ENCODE results near the gene CACNA1D.

Gene CACNA1D

DNA sequence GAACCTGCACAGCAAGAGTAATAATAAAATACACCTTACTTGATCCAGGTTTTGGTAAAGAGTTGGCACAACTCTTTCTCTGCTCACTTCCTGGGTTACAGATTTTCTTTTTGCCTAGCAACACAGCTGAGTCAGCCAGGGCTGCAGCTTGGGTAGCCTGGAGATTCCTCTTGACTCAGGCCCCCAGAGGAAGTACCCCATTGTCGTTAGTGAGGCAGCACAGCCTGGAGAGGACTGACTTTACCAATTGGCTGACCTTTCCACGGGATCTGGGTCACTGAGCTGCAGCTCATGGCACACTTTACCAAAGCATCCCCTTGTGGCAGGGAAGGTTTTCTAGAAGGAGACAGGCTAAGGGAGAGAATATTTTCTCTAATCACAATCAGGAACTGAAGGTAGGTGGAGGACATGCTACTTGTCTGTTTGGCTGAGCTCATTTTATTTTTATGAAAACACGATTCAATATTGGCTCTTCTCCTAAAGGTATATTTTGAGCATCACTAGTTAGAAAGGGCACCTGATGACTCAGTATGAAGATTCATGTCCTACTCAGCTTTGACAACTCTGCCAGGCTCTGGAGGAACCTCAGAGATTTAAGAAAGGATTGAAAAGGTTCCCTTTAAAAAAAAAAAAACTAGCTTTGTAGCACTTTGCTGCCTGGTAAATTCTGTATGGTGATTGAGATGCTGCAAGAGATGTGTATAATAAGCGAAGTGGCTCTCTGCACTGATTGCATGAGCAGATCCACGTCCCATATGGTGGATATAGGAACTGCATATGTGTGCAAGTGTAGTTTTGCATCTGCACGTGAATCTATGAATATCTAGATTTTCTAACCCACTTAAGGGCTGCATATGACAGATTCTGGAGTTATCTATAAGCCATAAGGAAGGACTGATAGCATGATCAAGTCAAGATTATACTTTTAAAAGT, 227.0 kb downstream of the CACNA1D start:
- DNase-seq: no peak

GRCh38 chr3:53724566-53724965, 230.2 kb downstream of the CACNA1D start:
- no peak for DNase-seq

- no peak for DNase-seq
Measured at GRCh38 chr3:53725387-53725995, 231.1 kb downstream of the CACNA1D start.

DNA sequence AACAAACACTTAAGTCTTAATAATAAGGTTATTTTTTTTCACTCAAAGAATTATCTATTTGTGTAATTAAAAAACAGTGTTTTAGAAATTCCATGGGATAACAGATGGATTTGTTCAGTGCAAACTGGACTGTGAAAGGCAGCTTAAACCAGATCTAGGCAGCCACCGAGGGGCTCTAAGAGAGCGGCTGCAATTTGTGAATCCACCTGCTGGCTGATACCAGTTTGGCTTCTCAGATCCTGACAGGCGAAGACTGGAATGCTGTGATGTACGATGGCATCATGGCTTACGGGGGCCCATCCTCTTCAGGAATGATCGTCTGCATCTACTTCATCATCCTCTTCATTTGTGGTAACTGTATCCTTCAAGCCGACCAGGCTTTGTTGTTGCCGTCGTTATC, 232.2 kb downstream of the CACNA1D start:
- DNase-seq: no peak

- no peak for DNase-seq
Measured at GRCh38 chr3:53728606-53729005, 234.2 kb downstream of the CACNA1D start.

- no peak for DNase-seq
Measured at GRCh38 chr3:53729159-53729558, 234.7 kb downstream of the CACNA1D start.

GRCh38 chr3:53729618-53730017, 235.2 kb downstream of the CACNA1D start:
- no peak for DNase-seq

DNA sequence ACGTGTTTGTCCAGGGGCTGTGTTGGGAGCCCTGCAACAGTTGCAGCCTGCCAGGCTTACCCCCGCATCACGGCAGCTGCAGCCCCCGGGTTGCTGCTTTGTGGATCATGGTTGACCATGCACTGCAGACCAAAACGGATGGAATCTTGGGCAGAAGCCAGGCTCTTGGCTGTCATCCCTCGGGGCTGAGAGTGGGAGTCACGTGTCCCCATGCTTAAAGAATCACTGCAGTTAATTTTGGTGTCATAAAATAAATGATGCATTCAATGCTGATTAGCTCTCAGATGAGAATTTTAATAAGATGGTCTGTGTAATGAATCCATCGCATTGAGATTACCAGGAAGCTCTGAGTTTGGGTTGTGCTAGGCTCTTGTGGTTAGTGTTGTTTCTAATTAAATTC, 236.2 kb downstream of the CACNA1D start:
- DNase-seq: no peak

DNA sequence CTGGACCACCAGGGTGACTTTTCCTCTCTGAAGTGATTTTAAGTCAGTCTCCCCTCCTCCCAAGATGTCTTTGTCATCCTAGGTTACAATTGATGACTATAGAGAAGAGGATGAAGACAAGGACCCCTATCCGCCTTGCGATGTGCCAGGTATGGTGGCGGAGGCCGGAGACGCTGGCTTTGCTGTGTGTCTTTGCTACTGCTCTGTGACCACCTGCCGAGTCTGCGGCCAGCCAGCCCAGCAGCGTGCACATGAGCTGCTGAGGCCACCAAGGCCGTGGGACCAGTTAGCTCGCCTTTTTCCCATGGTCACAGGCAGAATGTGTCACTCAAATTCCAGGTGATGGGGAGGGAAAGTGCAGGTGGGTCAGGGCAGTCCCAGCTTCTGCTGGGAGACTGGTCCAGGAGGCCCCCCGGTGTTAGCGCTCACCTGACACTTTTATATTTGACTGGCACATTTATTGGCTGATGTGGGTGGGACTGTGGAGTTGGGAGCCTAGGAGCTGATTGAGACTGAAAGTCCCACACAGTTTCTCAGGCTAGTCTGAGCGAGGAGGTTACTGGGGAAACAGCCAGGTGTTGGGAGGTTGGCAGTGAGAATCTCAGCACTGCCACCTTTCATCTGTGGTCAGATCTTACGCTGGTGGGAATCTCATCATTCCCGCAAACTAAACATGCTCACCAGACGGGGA, 237.7 kb downstream of the CACNA1D start:
- no peak for DNase-seq

DNA sequence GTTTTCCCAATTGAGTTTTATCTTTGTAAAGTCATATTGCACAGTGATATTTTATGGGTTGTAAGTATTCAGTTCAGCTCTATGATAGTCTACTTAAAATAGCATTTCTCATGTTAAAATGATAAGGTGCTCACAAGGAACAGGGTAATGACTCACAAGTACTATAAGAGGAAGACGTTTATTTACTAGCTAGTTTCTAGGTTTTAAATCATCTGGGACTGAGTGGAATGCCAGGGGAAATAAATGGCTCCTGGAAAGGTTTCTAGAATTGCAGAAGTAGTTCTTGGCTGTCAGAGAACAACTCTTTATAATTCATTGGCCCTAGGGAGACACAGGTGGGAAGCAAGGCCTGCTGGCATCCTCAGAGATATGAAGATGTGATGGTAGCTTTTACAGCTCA, 239.0 kb downstream of the CACNA1D start:
- DNase-seq: no peak

DNA sequence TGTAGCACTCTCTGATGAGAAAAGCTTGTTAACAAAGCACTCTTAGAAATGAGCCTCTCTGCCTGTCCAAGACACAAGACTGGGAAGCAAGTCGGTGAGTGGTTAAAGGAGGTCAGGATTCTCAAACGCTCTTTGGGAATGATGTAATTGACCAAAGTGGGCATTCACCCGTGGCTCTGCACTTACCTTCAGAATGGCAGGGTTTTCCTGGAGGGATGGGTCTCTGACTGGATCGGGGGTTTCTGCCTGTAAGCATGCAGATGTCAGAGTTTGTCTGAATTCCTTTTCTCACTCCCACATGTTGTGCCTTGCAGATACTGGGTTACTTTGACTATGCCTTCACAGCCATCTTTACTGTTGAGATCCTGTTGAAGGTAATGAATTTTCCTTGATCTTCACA, 245.6 kb downstream of the CACNA1D start:
- DNase-seq: no peak

DNA sequence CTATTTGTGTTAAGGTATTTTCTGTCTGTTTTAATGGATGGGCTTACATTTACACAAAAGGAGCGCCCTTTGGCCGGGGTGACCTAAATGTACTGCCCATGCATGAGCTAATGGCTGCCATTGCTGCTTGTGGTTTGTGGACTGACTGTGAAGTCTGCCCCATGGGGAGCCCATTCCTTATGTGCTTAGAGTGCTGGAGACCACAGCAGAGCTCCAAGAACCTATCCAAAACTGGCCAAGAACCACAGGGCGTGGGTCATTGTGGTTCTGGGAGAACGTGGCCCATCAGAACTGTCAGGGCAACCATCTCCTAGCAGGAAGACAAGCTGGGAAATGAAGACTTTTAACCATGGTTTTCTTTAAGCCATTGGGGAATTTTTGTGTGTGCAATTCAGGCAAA, 246.5 kb downstream of the CACNA1D start:
- DNase-seq: no peak

DNA sequence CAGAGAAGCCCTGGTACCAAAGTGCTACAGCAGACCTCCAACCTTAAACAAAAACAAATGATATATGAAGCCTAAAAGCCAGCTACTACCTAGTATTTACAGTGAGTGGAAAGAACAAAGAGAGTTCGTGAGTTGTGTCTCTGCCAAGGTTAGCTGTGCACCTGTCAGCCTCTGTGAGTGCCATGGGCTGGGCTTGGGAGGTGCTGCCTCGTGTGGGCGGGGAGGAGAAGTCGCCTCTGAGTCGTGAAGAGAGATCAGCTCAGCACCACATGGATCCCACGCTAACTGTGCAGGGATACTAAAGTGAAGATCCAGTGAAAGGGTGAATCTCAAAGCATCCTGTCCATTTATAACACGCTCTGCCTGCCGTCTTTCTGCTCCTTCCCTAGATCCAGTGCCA, 249.9 kb downstream of the CACNA1D start:
- DNase-seq: no peak

DNA sequence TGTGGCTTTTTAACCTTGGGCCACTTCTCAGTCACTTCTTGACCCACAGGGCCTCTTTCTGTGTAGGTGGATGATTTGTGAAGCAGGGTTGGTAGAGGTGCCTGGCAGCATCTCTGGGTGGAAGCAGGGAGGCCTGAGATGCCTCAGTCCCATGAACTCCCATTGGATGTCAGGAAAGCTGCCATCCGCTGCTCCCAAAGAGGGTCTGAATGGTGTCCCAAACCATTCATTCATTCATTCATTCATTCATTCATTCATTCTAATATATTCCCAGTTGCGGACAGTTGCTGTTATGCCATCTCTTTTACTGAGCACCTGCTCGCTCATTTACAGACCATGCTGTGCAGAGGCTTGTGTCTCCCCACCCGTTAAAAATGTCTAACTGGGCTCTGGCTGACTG, 253.1 kb downstream of the CACNA1D start:
- DNase-seq: no peak

DNA sequence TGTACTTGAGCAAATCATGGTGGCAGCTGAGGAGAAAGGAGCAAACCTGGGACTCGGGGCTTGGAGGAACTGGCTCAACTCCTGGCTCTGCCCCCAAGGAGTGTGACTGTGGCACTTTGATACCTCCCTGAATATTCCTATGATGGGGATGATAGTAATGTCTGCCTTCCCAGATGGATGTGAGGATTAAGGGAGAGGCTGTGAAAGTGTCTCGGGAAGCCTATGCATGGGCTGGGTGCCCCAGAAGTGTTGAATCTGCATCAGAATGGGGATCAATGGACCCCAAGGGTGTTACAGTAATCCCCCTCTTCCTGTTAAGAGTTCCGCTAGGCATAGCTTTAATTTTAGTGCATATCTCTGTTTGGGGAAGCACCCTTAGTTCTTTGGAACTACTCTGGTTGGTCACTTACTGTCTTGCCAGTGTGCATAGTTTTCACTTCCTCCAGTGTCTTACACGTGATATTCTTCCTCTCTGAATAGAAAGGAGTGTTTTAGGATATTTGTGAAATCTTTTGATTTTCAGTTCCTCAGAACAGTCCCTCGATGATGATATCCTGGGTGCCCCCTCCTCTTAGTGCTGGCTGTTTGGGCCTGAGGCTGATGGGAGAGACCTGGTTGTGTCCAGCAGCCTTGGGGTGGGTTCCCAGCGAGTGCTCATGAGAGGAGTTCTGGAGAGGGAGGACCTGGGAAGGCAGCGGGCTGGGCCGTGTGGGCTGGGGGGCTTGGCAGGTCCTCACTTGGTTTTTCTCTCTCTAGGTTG, 254.3 kb downstream of the CACNA1D start:
- DNase-seq: no peak

- no peak for DNase-seq
Measured at GRCh38 chr3:53749448-53749847, 255.0 kb downstream of the CACNA1D start.

GRCh38 chr3:53750253-53751210, 256.1 kb downstream of the CACNA1D start:
- no peak for DNase-seq

- no peak for DNase-seq
Measured at GRCh38 chr3:53753518-53754183, 259.2 kb downstream of the CACNA1D start.

DNA sequence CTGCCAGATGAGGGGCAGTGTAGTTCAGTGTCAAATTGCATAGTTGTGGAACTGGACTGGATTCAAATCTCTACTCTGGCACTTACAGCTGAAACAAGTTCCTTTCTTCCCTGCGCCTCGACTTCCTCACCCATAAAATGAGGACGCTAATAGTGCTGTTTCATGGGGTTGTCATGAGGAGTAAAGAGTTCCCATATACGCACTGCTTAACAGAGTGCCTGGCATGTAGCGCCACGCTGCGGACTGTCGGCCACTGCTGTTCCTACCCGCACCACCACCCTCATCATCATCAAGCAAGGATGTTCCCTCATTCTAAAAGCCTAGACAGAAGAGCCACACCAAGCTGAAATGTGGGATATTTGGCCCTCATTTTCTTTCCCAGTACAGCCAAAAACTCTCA, 259.9 kb downstream of the CACNA1D start:
- DNase-seq: no peak

GRCh38 chr3:53758846-53759245, 264.4 kb downstream of the CACNA1D start:
- no peak for DNase-seq

DNA sequence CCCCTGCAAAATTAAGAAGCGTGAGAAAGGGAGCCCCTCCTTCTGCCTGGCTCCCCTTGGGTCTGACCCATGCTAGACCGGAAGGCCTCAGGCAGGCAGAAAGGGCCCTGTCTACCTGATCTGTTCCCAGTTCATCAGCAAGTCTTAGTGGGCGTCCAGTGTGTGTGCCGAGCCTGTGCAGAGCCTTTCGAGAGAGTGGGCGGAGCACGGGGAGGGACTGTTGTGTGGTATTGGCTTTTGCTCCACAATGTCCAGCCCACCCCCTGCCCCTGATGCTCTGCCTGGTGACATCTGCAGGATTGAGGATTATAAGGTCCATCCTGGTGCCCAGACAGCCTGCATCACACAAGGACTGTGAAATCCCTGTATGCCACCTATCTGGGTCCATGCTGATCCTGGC, 268.9 kb downstream of the CACNA1D start:
- DNase-seq: no peak
